Sigmoid colon (tissue), 4 donors: ENCODE results near the gene ARHGEF37.

Experiments used
- EP300 ChIP-seq, 4 donors: sonication (generic); formaldehyde crosslinking; IDR thresholded peaks; one replicate each; pipeline ENCODE4 v1.6.1; 2017; ENCODE audit warnings: antibody characterized with exemption in 4 of 4
- TF ChIP-seq, protein P1 (sequence below), 4 experiments: fragments of 450-650 bp in 3 of 4; fragments of 200-600 bp in 1 of 4; IDR thresholded peaks; one replicate each; pipeline ENCODE4 v1.5.1; 2016 to 2019; ENCODE audit warnings: antibody characterized with exemption in 4 of 4, mild to moderate bottlenecking in 3 of 4, moderate library complexity in 2 of 4

DNA sequence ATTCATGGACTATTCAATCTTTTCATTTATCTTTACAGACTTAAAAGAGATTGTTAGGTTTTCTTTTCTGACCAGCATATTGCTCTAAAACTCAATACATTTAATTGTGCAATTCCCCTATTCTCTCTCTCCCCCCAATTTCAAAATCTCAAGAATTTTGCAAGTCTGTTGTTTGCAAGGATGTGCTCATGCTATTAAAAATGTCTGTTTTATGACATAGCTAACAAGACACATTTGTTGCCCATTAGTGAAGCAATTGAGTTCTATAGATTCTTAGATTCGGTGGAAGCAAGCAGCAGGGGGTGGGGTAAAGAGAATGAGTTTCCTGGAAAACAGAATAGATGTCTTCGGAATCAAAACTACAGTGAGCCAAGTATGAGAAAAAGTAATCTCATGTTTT, 21.6 kb upstream of the ARHGEF37 start:
- TF ChIP-seq, protein P1, sequence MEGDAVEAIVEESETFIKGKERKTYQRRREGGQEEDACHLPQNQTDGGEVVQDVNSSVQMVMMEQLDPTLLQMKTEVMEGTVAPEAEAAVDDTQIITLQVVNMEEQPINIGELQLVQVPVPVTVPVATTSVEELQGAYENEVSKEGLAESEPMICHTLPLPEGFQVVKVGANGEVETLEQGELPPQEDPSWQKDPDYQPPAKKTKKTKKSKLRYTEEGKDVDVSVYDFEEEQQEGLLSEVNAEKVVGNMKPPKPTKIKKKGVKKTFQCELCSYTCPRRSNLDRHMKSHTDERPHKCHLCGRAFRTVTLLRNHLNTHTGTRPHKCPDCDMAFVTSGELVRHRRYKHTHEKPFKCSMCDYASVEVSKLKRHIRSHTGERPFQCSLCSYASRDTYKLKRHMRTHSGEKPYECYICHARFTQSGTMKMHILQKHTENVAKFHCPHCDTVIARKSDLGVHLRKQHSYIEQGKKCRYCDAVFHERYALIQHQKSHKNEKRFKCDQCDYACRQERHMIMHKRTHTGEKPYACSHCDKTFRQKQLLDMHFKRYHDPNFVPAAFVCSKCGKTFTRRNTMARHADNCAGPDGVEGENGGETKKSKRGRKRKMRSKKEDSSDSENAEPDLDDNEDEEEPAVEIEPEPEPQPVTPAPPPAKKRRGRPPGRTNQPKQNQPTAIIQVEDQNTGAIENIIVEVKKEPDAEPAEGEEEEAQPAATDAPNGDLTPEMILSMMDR (IDR thresholded peaks at IDR 0.05) = no peak
- no peak for TF ChIP-seq EP300 (IDR thresholded peaks at IDR 0.05)
